Left ventricle myocardium inferior (tissue), 1 donor: Measurements from ENCODE around the gene AUTS2. TPM values are rescaled to one million over a fixed set of nuclear protein-coding genes. Genes with fewer than 3 reads are reported as not detected.

Source experiments
- DNase-seq: peaks from one replicate; pipeline ENCODE4 v3.0.0-alpha.2; 2020
- H3K27ac ChIP-seq: fragments of 200-600 bp; replicated peaks from 2 replicates; pipeline ENCODE4 v1.8.0; 2021
- H3K27me3 ChIP-seq: fragments of 200-600 bp; 2 replicates; pipeline ENCODE4 v1.8.0; 2021; ENCODE audit warnings: low read depth
- H3K36me3 ChIP-seq: fragments of 200-600 bp; 2 replicates; pipeline ENCODE4 v1.8.0; 2021
- H3K4me1 ChIP-seq: fragments of 200-600 bp; 2 replicates; pipeline ENCODE4 v1.8.0; 2021
- H3K4me3 ChIP-seq: fragments of 200-600 bp; 2 replicates; pipeline ENCODE4 v1.8.0; 2021; ENCODE audit warnings: mild to moderate bottlenecking, moderate library complexity
- H3K9me3 ChIP-seq: fragments of 200-600 bp; replicated peaks from 2 replicates; pipeline ENCODE4 v1.8.0; 2021
- intact Hi-C: fragments of 100-400 bp; cut with micrococcal nuclease; formaldehyde crosslinking; loops from one replicate; pipeline ENCODE4 v1.11.0; 2022
- total RNA-seq: library from RNA; stranded (reverse); fragmentation: NEBNext Ultra II Directional; extraction: Animal tissue kit (Norgen Biotek cat#: 25700); gene quantifications from one replicate; pipeline ENCODE4 v1.2.1, GENCODE V29; 2021
- TF ChIP-seq, protein P1 (sequence below): fragments of 200-600 bp; IDR thresholded peaks from 2 replicates; pipeline ENCODE4 v1.8.0; 2021; ENCODE audit warnings: antibody characterized with exemption, mild to moderate bottlenecking, borderline replicate concordance
- donor health status: DM: no; HTN: yes; CAD: no; lungs with severe emphysema.

Gene AUTS2
- total RNA-seq, 1 donor from 2014 or later = 10.5 TPM

DNA sequence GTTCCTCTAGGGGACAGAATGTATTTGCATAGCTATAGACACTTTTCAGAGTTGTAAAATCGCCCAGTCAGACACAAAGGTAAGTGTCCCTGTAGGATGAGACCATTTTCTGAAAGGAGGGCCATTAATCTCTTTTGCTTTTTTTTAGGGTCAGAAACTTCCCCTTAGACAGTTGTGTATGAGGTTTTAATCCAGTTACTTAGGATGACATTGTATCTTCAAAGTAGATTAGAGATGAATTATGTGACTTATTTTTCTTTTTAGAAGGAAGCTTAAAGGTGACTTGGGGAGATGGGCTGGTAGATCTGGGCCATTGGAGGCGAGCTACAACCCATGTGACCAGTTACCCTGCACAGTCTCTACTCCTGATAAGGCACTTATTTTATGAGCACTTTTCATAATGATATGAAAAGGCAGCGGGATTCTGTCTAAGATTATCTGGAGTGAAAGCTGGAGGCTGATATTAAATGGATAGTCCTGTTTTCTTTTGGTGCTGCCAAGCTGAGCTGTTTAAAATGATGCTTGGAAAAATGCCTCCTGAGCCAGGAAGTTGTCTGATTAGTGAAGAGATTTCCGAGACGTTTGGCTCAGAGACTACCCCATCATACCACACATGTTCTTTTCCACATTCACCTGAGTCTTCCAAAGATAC lies 264.3 kb downstream of the AUTS2 start:
- Histone ChIP-seq H3K9me3 (no peaks in the 10 kb centered on the region), H3K27me3 (no peaks in the 10 kb centered on the region), H3K27ac (no peak overlapping the region), H3K4me3 (no peak overlapping the region), H3K4me1 (peaks cover 3% of the 10 kb centered on the region), H3K36me3 (no peaks in the 10 kb centered on the region)
- intact Hi-C loops = no loop called here
- no peak for DNase-seq
- TF ChIP-seq, protein P1, sequence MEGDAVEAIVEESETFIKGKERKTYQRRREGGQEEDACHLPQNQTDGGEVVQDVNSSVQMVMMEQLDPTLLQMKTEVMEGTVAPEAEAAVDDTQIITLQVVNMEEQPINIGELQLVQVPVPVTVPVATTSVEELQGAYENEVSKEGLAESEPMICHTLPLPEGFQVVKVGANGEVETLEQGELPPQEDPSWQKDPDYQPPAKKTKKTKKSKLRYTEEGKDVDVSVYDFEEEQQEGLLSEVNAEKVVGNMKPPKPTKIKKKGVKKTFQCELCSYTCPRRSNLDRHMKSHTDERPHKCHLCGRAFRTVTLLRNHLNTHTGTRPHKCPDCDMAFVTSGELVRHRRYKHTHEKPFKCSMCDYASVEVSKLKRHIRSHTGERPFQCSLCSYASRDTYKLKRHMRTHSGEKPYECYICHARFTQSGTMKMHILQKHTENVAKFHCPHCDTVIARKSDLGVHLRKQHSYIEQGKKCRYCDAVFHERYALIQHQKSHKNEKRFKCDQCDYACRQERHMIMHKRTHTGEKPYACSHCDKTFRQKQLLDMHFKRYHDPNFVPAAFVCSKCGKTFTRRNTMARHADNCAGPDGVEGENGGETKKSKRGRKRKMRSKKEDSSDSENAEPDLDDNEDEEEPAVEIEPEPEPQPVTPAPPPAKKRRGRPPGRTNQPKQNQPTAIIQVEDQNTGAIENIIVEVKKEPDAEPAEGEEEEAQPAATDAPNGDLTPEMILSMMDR = no peak

DNA sequence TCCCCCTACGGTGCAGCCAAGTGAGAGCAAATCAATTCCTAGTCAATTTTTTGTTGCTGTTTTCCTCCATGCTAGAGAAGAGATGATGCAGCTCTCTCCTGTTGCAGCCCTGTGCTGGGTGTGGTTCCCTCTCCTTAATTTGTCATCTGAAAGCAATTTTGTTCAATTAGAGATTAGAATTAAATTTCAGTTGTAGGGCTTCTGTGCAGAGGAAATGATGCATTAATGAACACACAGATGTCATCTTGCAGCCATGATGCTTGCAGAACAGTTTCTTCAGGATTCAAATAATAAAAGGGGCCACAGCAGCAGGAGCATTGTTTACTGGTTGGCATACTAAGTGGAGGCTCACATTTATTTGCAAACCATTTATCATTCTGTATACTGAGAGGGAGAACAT lies 266.0 kb downstream of the AUTS2 start:
- H3K27ac ChIP-seq = no peak overlapping the region
- TF ChIP-seq, protein P1 = no peak
- intact Hi-C loops = no loop called here
- no peak overlapping the region for H3K4me3 ChIP-seq
- DNase-seq = no peak
- no peaks in the 10 kb centered on the region for H3K36me3 ChIP-seq
- no peaks in the 10 kb centered on the region for H3K9me3 ChIP-seq
- peaks cover 3% of the 10 kb centered on the region for H3K4me1 ChIP-seq
- H3K27me3 ChIP-seq = no peaks in the 10 kb centered on the region

DNA sequence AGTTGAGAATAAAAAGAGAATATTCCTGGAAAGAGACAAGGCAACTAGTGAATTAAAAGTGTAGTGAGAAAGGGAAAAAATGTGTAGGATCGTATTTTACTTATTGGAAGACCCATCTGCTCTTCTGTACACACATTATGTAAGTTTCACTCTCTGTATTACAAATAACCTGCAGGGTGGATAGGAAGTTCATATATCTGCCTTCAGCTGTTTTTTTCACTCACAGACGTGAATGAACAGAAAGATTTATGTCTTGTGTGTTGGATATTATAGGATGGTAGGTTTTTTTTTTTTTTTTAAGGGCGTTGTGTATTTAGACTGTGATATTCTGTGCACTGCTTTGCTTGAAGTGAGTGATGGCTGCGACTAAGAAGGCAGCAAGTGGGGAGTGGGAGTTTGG lies 266.5 kb downstream of the AUTS2 start:
- Histone ChIP-seq H3K4me3 (no peak overlapping the region), H3K27ac (no peak overlapping the region), H3K4me1 (peaks cover 3% of the 10 kb centered on the region), H3K27me3 (no peaks in the 10 kb centered on the region), H3K9me3 (no peaks in the 10 kb centered on the region), H3K36me3 (no peaks in the 10 kb centered on the region)
- DNase-seq = no peak
- TF ChIP-seq, protein P1 = no peak
- intact Hi-C loops = no loop called here

DNA sequence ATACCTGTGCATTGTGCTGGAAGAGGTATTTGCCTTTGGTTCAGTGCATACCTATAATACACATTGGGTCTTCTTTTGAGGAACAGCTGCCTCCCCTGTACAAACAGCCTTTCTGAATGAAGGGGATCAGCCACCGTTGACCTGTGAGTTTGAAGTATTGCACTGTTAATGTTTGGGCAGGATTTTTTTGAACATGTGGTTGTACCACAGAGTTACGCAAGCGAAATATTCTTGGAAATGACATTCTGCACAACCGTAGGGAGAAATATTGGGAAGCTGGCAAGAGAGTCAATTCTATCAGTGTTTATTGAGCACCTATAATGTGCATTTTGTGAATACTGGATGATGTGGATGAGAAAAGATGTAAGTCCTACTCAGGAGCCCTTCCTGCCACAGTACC lies 270.6 kb downstream of the AUTS2 start:
- H3K36me3 ChIP-seq = no peaks in the 10 kb centered on the region
- no peaks in the 10 kb centered on the region for H3K9me3 ChIP-seq
- no peak for DNase-seq
- no peaks in the 10 kb centered on the region for H3K27me3 ChIP-seq
- H3K4me1 ChIP-seq = peaks cover 20% of the 10 kb centered on the region
- no peak overlapping the region for H3K4me3 ChIP-seq
- intact Hi-C loops = no loop called here
- TF ChIP-seq, protein P1 = no peak
- no peak overlapping the region for H3K27ac ChIP-seq

DNA sequence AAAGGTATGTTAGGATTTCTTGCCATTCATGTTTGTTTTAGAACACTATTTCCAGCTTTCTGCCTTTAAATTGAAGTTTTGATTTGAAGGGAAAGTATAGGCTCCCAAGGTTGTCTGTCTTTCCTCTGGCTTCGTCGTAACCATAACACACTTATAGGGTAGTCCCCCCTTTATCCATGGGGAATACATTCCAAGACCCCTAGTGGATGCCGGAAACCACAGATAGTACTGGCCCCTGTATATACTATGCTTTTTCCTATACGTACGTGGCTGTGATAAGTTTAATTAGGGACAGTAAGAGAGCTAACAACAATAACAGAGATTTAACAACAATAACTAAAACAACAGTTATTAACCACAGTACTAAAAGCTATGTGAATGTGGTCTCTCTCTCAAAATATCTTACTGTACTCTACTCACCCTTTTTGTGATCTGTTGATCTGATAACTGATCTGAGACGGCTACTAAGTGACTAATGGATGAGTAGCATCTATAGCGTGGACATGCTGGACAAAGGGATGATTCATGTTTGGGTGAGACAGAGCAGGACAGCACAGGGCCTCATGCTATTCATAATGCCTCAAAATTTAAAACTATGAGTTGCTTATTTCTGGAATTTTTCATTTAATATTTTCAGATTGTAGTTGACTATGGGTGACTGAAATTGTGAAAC lies 273.1 kb downstream of the AUTS2 start:
- H3K27ac ChIP-seq = peak overlapping the region; percentile 41
- H3K27me3 ChIP-seq = no peaks in the 10 kb centered on the region
- intact Hi-C loops = no loop called here
- no peaks in the 10 kb centered on the region for H3K36me3 ChIP-seq
- peaks cover 20% of the 10 kb centered on the region for H3K4me1 ChIP-seq
- DNase-seq = no peak
- TF ChIP-seq, protein P1 = no peak
- no peak overlapping the region for H3K4me3 ChIP-seq
- H3K9me3 ChIP-seq = no peaks in the 10 kb centered on the region
